Loucy (cell line): ENCODE results near the gene SETD2.
"Not testable (repeated sequence)": the region's sequence is repeated elsewhere in the genome, so short reads cannot be mapped to it uniquely, and the experiment has no call there.

Source experiments
- H2AFZ ChIP-seq: fragments of 200-600 bp; sonication (generic); 2 replicates; pipeline ENCODE4 v1.6.0; 2016; ENCODE audit warnings: antibody characterized with exemption, mild to moderate bottlenecking, low read length, moderate library complexity
- H3F3A ChIP-seq: fragments of 200-600 bp; 2 replicates; pipeline ENCODE4 v1.6.0; 2016; ENCODE audit warnings: antibody characterized with exemption, low read depth, mild to moderate bottlenecking
- H3K27me3 ChIP-seq: fragments of 200-600 bp; sonication (generic); 2 replicates; pipeline ENCODE4 v1.6.1; 2014; ENCODE audit warnings: low read length, mild to moderate bottlenecking; ENCODE audit not compliant: insufficient read depth, poor library complexity, severe bottlenecking
- H3K36me3 ChIP-seq: fragments of 200-600 bp; sonication (generic); 2 replicates; pipeline ENCODE4 v1.6.1; 2016; ENCODE audit warnings: low read length; ENCODE audit not compliant: insufficient read depth
- H3K4me1 ChIP-seq: fragments of 200-600 bp; sonication (generic); 2 replicates; pipeline ENCODE4 v1.5.1; 2014; ENCODE audit warnings: low read length, mild to moderate bottlenecking; ENCODE audit not compliant: insufficient read depth, poor library complexity, severe bottlenecking
- H3K4me2 ChIP-seq: fragments of 200-600 bp; sonication (generic); 2 replicates; pipeline ENCODE4 v1.6.0; 2014; ENCODE audit warnings: antibody characterized with exemption, low read length, low read depth, mild to moderate bottlenecking; ENCODE audit not compliant: poor library complexity, severe bottlenecking
- H3K4me3 ChIP-seq: fragments of 200-600 bp; sonication (generic); 2 replicates; pipeline ENCODE4 v1.5.1; 2014; ENCODE audit warnings: low read length, mild to moderate bottlenecking, mixed read lengths; ENCODE audit not compliant: poor library complexity, severe bottlenecking
- H3K79me2 ChIP-seq: fragments of 200-600 bp; sonication (generic); 2 replicates; pipeline ENCODE4 v1.6.1; 2014; ENCODE audit warnings: low read length; ENCODE audit not compliant: insufficient read depth
- H3K9ac ChIP-seq: fragments of 200-600 bp; sonication (generic); 2 replicates; pipeline ENCODE4 v1.6.0; 2014; ENCODE audit warnings: mild to moderate bottlenecking, low read depth, low read length, moderate library complexity; ENCODE audit not compliant: poor library complexity, severe bottlenecking
- H3K9me2 ChIP-seq: fragments of 200-600 bp; sonication (generic); replicated peaks from 2 replicates; pipeline ENCODE4 v1.6.1; 2016; ENCODE audit warnings: low read depth, low read length, mixed read lengths
- H3K9me3 ChIP-seq: fragments of 200-600 bp; sonication (generic); 2 replicates; pipeline ENCODE4 v1.6.1; 2014; ENCODE audit warnings: mild to moderate bottlenecking, antibody characterized with exemption, low read length, low read depth; ENCODE audit not compliant: insufficient read depth
- H4K20me1 ChIP-seq: fragments of 200-600 bp; sonication (generic); 2 replicates; pipeline ENCODE4 v1.6.0; 2014; ENCODE audit warnings: antibody characterized with exemption, low read length, mild to moderate bottlenecking; ENCODE audit not compliant: insufficient read depth, poor library complexity, severe bottlenecking
- CTCF ChIP-seq: fragments of 200-600 bp; sonication (generic); conservative IDR thresholded peaks from 2 replicates; pipeline ENCODE4 v1.5.1; 2014; ENCODE audit warnings: mild to moderate bottlenecking, antibody characterized with exemption, low read length
- EZH2phosphoT487 ChIP-seq: fragments of 200-600 bp; IDR thresholded peaks from 2 replicates; pipeline ENCODE4 v1.6.1; 2018; ENCODE audit warnings: antibody characterized with exemption, mild to moderate bottlenecking, moderate library complexity, borderline replicate concordance

Gene SETD2

GRCh38 chr3:47194994-47195393 lies 31.1 kb upstream of the SETD2 start:
- no peak for TF ChIP-seq EZH2phosphoT487
- TF ChIP-seq CTCF, result no peak
- Histone ChIP-seq H3K27me3 (no peaks in the 10 kb centered on the region), H3K36me3 (no peaks in the 10 kb centered on the region), H3K9ac (no peak overlapping the region), H3K4me3 (no peak overlapping the region), H3K9me3 (no peaks in the 10 kb centered on the region), H3F3A (no peaks in the 10 kb centered on the region), H3K4me2 (no peak overlapping the region), H3K79me2 (no peaks in the 10 kb centered on the region), H3K4me1 (no peaks in the 10 kb centered on the region), H4K20me1 (no peaks in the 10 kb centered on the region), H2AFZ (no peak overlapping the region), H3K9me2 (no peaks in the 10 kb centered on the region)

GRCh38 chr3:47193871-47194859 lies 30.3 kb upstream of the SETD2 start:
- TF ChIP-seq EZH2phosphoT487, result no peak
- TF ChIP-seq CTCF, result no peak
- H3K4me2 ChIP-seq, result no peak overlapping the region
- no peaks in the 10 kb centered on the region for H3K79me2 ChIP-seq
- no peaks in the 10 kb centered on the region for H3K4me1 ChIP-seq
- no peaks in the 10 kb centered on the region for H4K20me1 ChIP-seq
- H3K9ac ChIP-seq, result no peak overlapping the region
- H3K9me3 ChIP-seq, result no peaks in the 10 kb centered on the region
- H2AFZ ChIP-seq, result no peak overlapping the region
- no peaks in the 10 kb centered on the region for H3F3A ChIP-seq
- no peaks in the 10 kb centered on the region for H3K36me3 ChIP-seq
- H3K27me3 ChIP-seq, result no peaks in the 10 kb centered on the region
- H3K9me2 ChIP-seq, result no peaks in the 10 kb centered on the region
- H3K4me3 ChIP-seq, result no peak overlapping the region

- Histone ChIP-seq H3K27me3 (no peaks in the 10 kb centered on the region), H2AFZ (no peak overlapping the region), H3K9me3 (no peaks in the 10 kb centered on the region), H3F3A (no peaks in the 10 kb centered on the region), H4K20me1 (no peaks in the 10 kb centered on the region), H3K79me2 (no peaks in the 10 kb centered on the region), H3K4me2 (no peak overlapping the region), H3K4me3 (no peak overlapping the region), H3K4me1 (no peaks in the 10 kb centered on the region), H3K36me3 (no peaks in the 10 kb centered on the region), H3K9me2 (no peaks in the 10 kb centered on the region), H3K9ac (no peak overlapping the region)
- TF ChIP-seq EZH2phosphoT487, result no peak
- no peak for TF ChIP-seq CTCF
Measured at GRCh38 chr3:47186285-47186684, 22.4 kb upstream of the SETD2 start.

GRCh38 chr3:47181685-47182084 lies 17.8 kb upstream of the SETD2 start:
- not testable (repeated sequence) for H3K9ac ChIP-seq, H3K4me3 ChIP-seq, H3K27me3 ChIP-seq, H3K9me3 ChIP-seq, H3K4me2 ChIP-seq, H3K79me2 ChIP-seq, H3F3A ChIP-seq, H3K9me2 ChIP-seq, H4K20me1 ChIP-seq, H3K36me3 ChIP-seq, H2AFZ ChIP-seq, H3K4me1 ChIP-seq

GRCh38 chr3:47180011-47180410 lies 16.1 kb upstream of the SETD2 start:
- H3K4me2 ChIP-seq, H3K9me3 ChIP-seq, H3K9ac ChIP-seq, H4K20me1 ChIP-seq, H3K4me3 ChIP-seq, H3K79me2 ChIP-seq, H3K9me2 ChIP-seq, H3K36me3 ChIP-seq, H3F3A ChIP-seq, H3K4me1 ChIP-seq, H2AFZ ChIP-seq, H3K27me3 ChIP-seq: not testable (repeated sequence)
